H1 (cell line): ENCODE data around the gene VAMP2. TPM values are rescaled to one million over a fixed set of nuclear protein-coding genes. Genes with fewer than 3 reads are reported as not detected.

Source experiments
- CTCF ChIA-PET: fragments of 300-600 bp; sonication (Branson Sonifier 250); formaldehyde crosslinking; loops from one replicate; lab custom pipeline; 2021; ENCODE audit not compliant: partially characterized antibody; lab: Charles Lee
- POLR2A ChIA-PET: fragments of 300-600 bp; sonication (Branson Sonifier 250); formaldehyde crosslinking; loops from one replicate; lab custom pipeline; 2021; ENCODE audit warnings: inconsistent platforms; ENCODE audit not compliant: partially characterized antibody; lab: Charles Lee
- DNase-seq, 2 experiments: peaks; one replicate each; pipeline versions ENCODE4 v3.0.0 to v3.0.0-alpha.2; 2010 to 2022; ENCODE audit warnings: low spot score in 2 of 2, low read depth in 1 of 2, mixed read lengths in 1 of 2
- FAIRE-seq: peaks from 2 replicates; lab custom pipeline; 2011; peaks lifted over from hg19 to GRCh38; lab: Jason Lieb, UNC
- H2AFZ ChIP-seq: 2 replicates; pipeline ENCODE4 v1.8.1; 2012; ENCODE audit warnings: low read length, inconsistent platforms
- H2AK5ac ChIP-seq: 2 replicates; pipeline ENCODE4 v1.6.1; 2013; ENCODE audit warnings: low read depth, low read length
- H2BK120ac ChIP-seq: replicated peaks from 2 replicates; pipeline ENCODE3; 2013; ENCODE audit warnings: low read depth, low read length, inconsistent platforms
- H2BK12ac ChIP-seq: 2 replicates; pipeline ENCODE4 v1.6.1; 2013; ENCODE audit warnings: low read depth, low read length
- H2BK15ac ChIP-seq: 2 replicates; pipeline ENCODE4 v1.6.1; 2013; ENCODE audit warnings: low read length
- H2BK20ac ChIP-seq: 2 replicates; pipeline ENCODE4 v1.6.1; 2013; ENCODE audit warnings: low read length
- H2BK5ac ChIP-seq: 2 replicates; pipeline ENCODE4 v1.6.1; 2013; ENCODE audit warnings: low read depth, low read length
- H3K14ac ChIP-seq: 2 replicates; pipeline ENCODE4 v1.6.1; 2013; ENCODE audit warnings: inconsistent platforms; ENCODE audit not compliant: insufficient read length
- H3K18ac ChIP-seq: 2 replicates; pipeline ENCODE4 v1.6.1; 2013; ENCODE audit warnings: low read length; ENCODE audit errors: extremely low read depth
- H3K23ac ChIP-seq: 2 replicates; pipeline ENCODE4 v1.6.1; 2013; ENCODE audit warnings: inconsistent platforms; ENCODE audit not compliant: insufficient read length
- H3K23me2 ChIP-seq: 2 replicates; pipeline ENCODE4 v1.6.1; 2013; ENCODE audit warnings: low read depth, low read length
- H3K27ac ChIP-seq: 2 replicates; pipeline ENCODE4 v1.6.1; 2011; ENCODE audit warnings: low read depth, low read length, inconsistent platforms
- H3K27me3 ChIP-seq, 4 experiments: replicated peaks in 1 of 4; 1 replicate in 1 of 4; 2 replicates in 3 of 4; pipeline versions ENCODE4 v1.6.1 to v1.8.1; 2011 to 2013; ENCODE audit warnings: low read length in 3 of 4, mild to moderate bottlenecking in 3 of 4, inconsistent platforms in 2 of 4, mixed read lengths in 2 of 4, moderate library complexity in 1 of 4; ENCODE audit not compliant: control insufficient read depth in 3 of 4, insufficient read depth in 3 of 4; ENCODE audit errors: extremely low read depth in 1 of 4
- H3K36me3 ChIP-seq, 4 experiments: 2 replicates each; pipeline versions ENCODE4 v1.6.1 to v1.8.1; 2011 to 2013; ENCODE audit warnings: mild to moderate bottlenecking in 4 of 4, low read length in 3 of 4, moderate library complexity in 2 of 4, control low read depth in 1 of 4, inconsistent platforms in 1 of 4; ENCODE audit not compliant: insufficient read depth in 4 of 4, control insufficient read depth in 2 of 4
- H3K4ac ChIP-seq: replicated peaks from 2 replicates; pipeline ENCODE3; 2013; ENCODE audit warnings: low read length, low read depth, mixed read lengths, inconsistent platforms; ENCODE audit not compliant: insufficient read length
- H3K4me1 ChIP-seq, 4 experiments: replicated peaks in 1 of 4; 1 replicate in 1 of 4; 2 replicates in 3 of 4; pipeline versions ENCODE4 v1.6.1 to v1.8.1; 2011 to 2013; ENCODE audit warnings: low read length in 3 of 4, inconsistent platforms in 2 of 4, mixed read lengths in 1 of 4; ENCODE audit not compliant: insufficient read depth in 4 of 4, control insufficient read depth in 3 of 4
- H3K4me2 ChIP-seq, 2 experiments: 2 replicates each; pipeline versions ENCODE4 v1.6.1 to v1.8.1; 2011 to 2013; ENCODE audit warnings: low read depth in 2 of 2, low read length in 2 of 2, control low read depth in 1 of 2, inconsistent platforms in 1 of 2, mild to moderate bottlenecking in 1 of 2; ENCODE audit not compliant: insufficient read depth in 1 of 2
- H3K4me3 ChIP-seq, 4 experiments: fragments of 200-600, 300-600 bp in 1 of 4; sonication (generic), shearing (Covaris generic), sonication (Bioruptor Twin) in 1 of 4; 2 replicates each; pipeline versions ENCODE4 v1.5.1 to v1.8.1; 2011 to 2016; ENCODE audit warnings: low read length in 4 of 4, low read depth in 3 of 4, control low read depth in 2 of 4, inconsistent platforms in 2 of 4, mild to moderate bottlenecking in 2 of 4, mixed read lengths in 1 of 4, moderate library complexity in 1 of 4; ENCODE audit not compliant: insufficient read depth in 2 of 4; ENCODE audit errors: extremely low read depth in 1 of 4
- H3K56ac ChIP-seq: replicated peaks from 2 replicates; pipeline ENCODE3; 2013; ENCODE audit warnings: low read depth, mild to moderate bottlenecking, mixed read lengths, low read length, inconsistent platforms; ENCODE audit not compliant: insufficient read length
- H3K79me1 ChIP-seq: 2 replicates; pipeline ENCODE4 v1.6.1; 2013; ENCODE audit warnings: low read depth, low read length, control low read depth
- H3K79me2 ChIP-seq, 2 experiments: 2 replicates each; pipeline versions ENCODE4 v1.6.1 to v1.8.1; 2012 to 2013; ENCODE audit warnings: low read length in 2 of 2, mild to moderate bottlenecking in 2 of 2, inconsistent platforms in 1 of 2; ENCODE audit not compliant: insufficient read depth in 2 of 2, control insufficient read depth in 1 of 2
- H3K9ac ChIP-seq, 4 experiments: replicated peaks in 1 of 4; 1 replicate in 1 of 4; 2 replicates in 3 of 4; pipeline versions ENCODE4 v1.6.1 to v1.8.1; 2011 to 2013; ENCODE audit warnings: low read depth in 3 of 4, low read length in 3 of 4, control low read depth in 2 of 4, mild to moderate bottlenecking in 2 of 4, moderate library complexity in 2 of 4, inconsistent platforms in 1 of 4; ENCODE audit errors: extremely low read depth in 1 of 4
- H3K9me3 ChIP-seq, 2 experiments: 2 replicates each; pipeline versions ENCODE4 v1.6.1 to v1.8.1; 2012 to 2013; ENCODE audit warnings: mild to moderate bottlenecking in 2 of 2, moderate library complexity in 2 of 2, control low read depth in 1 of 2, inconsistent platforms in 1 of 2, low read depth in 1 of 2, low read length in 1 of 2, mixed read lengths in 1 of 2; ENCODE audit not compliant: insufficient read depth in 2 of 2
- H4K20me1 ChIP-seq, 2 experiments: replicated peaks in 1 of 2; 2 replicates each; pipeline versions ENCODE3 to v1.8.1; 2011 to 2013; ENCODE audit warnings: inconsistent platforms in 2 of 2, low read length in 2 of 2, mild to moderate bottlenecking in 1 of 2; ENCODE audit not compliant: insufficient read depth in 2 of 2, control insufficient read depth in 1 of 2
- H4K5ac ChIP-seq: 2 replicates; pipeline ENCODE4 v1.6.1; 2013; ENCODE audit warnings: low read length, low read depth, mixed read lengths, inconsistent platforms; ENCODE audit not compliant: insufficient read length
- H4K8ac ChIP-seq: 2 replicates; pipeline ENCODE4 v1.8.0; 2013; ENCODE audit warnings: mild to moderate bottlenecking, moderate library complexity, low read length, inconsistent platforms; ENCODE audit not compliant: insufficient read depth; ENCODE audit errors: extremely low read depth
- H4K91ac ChIP-seq: replicated peaks from 2 replicates; pipeline ENCODE3; 2013; ENCODE audit warnings: low read length, mixed read lengths, inconsistent platforms; ENCODE audit not compliant: insufficient read length
- CHD1 ChIP-seq: IDR thresholded peaks from 2 replicates; pipeline ENCODE4 v1.6.1; 2012; ENCODE audit warnings: low read depth, low read length, improper control_type of control experiment
- CTCF ChIP-seq, 3 experiments: IDR thresholded peaks; 1 replicate in 2 of 3; 2 replicates in 1 of 3; pipeline versions ENCODE4 v1.5.1 to v1.6.1; 2011; ENCODE audit warnings: low read length in 3 of 3, mild to moderate bottlenecking in 3 of 3, inconsistent platforms in 2 of 3, low read depth in 1 of 3, moderate library complexity in 1 of 3; ENCODE audit not compliant: insufficient read depth in 1 of 3; ENCODE audit errors: control extremely low read depth in 1 of 3
- EP300 ChIP-seq, 2 experiments: IDR thresholded peaks; 1 replicate in 1 of 2; 2 replicates in 1 of 2; pipeline ENCODE4 v1.6.1; 2011 to 2012; ENCODE audit warnings: low read depth in 2 of 2, low read length in 2 of 2, mild to moderate bottlenecking in 2 of 2, borderline replicate concordance in 1 of 2, inconsistent platforms in 1 of 2, moderate library complexity in 1 of 2
- GABPA ChIP-seq: IDR thresholded peaks from 2 replicates; pipeline ENCODE4 v1.6.1; 2011; ENCODE audit warnings: mild to moderate bottlenecking, low read length, moderate library complexity, borderline replicate concordance; ENCODE audit not compliant: insufficient read depth
- HDAC2 ChIP-seq, 2 experiments: fragments of 300-600 bp in 1 of 2; sonication (generic) in 1 of 2; IDR thresholded peaks; 2 replicates each; pipeline ENCODE4 v1.6.1; 2011 to 2012; ENCODE audit warnings: low read depth in 2 of 2, low read length in 2 of 2, mild to moderate bottlenecking in 2 of 2, moderate library complexity in 2 of 2, borderline replicate concordance in 1 of 2, inconsistent platforms in 1 of 2
- NANOG ChIP-seq: IDR thresholded peaks from 2 replicates; pipeline ENCODE4 v1.6.1; 2011; ENCODE audit warnings: low read length, low read depth, mild to moderate bottlenecking, inconsistent platforms; ENCODE audit not compliant: insufficient read depth, poor library complexity, severe bottlenecking
- RBBP5 ChIP-seq: IDR thresholded peaks from 2 replicates; pipeline ENCODE4 v1.7.1; 2012; ENCODE audit warnings: low read depth, mild to moderate bottlenecking, inconsistent platforms, low read length, moderate library complexity, borderline replicate concordance
- RXRA ChIP-seq: IDR thresholded peaks from 2 replicates; pipeline ENCODE4 v1.6.1; 2011; ENCODE audit warnings: low read depth, mild to moderate bottlenecking, low read length, moderate library complexity; ENCODE audit not compliant: insufficient read depth
- SUZ12 ChIP-seq: fragments of 200-600 bp; sonication (generic); IDR thresholded peaks from 2 replicates; pipeline ENCODE4 v1.6.1; 2012; ENCODE audit warnings: mild to moderate bottlenecking, inconsistent platforms, low read length, moderate library complexity, mixed read lengths
- WGBS, 2 experiments: shearing (Covaris generic) in 1 of 2; methylation state at CpG; one replicate each; pipeline versions ENCODE4 v1.1.6 to v1.1.7; 2013 to 2015; ENCODE audit warnings: low lambda C conversion rate in 2 of 2, mixed read lengths in 2 of 2, inconsistent platforms in 1 of 2, low coverage in 1 of 2, missing lambda C conversion rate in 1 of 2; ENCODE audit not compliant: insufficient replicate concordance in 2 of 2, insufficient coverage in 1 of 2, insufficient read length in 1 of 2; ENCODE audit errors: extremely low coverage in 1 of 2, missing lambda C conversion rate in 1 of 2; 5-methylcytosine and 5-hydroxymethylcytosine counted together
- polyA plus RNA-seq, 7 experiments: library from polyadenylated mRNA; depleted of rRNA in 3 of 7; stranded (reverse) in 5 of 7; unstranded in 2 of 7; fragments of >200 nt in 5 of 7; fragments of 200-250 nt in 2 of 7; gene quantifications; 1 replicate in 5 of 7; 2 replicates in 1 of 7; 4 replicates in 1 of 7; pipeline versions ENCODE4 v1.2.1 to v1.2.3, GENCODE V29; 2011 to 2013; ENCODE audit warnings: missing spikeins in 2 of 7, mixed read lengths in 2 of 7
- total RNA-seq: library from RNA; stranded (reverse); fragmentation: NEBNext Ultra II Directional; extraction: Animal tissue kit (Norgen Biotek cat#: 25700); gene quantifications from 2 replicates; pipeline ENCODE4 v1.2.1, GENCODE V29; 2021

VAMP2 gene
- total and polyA plus RNA-seq, 2 of the 8 experiments (the other 6 are each of a cell fraction or from before 2014, with no cell fraction given) = 19.3 to 20.5 TPM

GRCh38 chr17:8145811-8146210 lies 16.9 kb downstream of the VAMP2 start:
- 95% methylated on average over 11 of the region's 12 CpGs; no CpG with 5 or more reads in 1 of the 2 experiments for WGBS, 2 experiments
- DNase-seq = no peak
- peaks cover 5% of the 10 kb centered on the region; the same call in 1 of the 2 replicates for H3K79me1 ChIP-seq
- no peaks in the 10 kb centered on the region for H3K27me3 ChIP-seq
- H2BK20ac ChIP-seq = no peak overlapping the region
- ChIA-PET CTCF (interaction anchor here (14.1 kb wide), 1 partner anchor 12 kb away, joined by 133 read pairs; the partner anchor contains the start of gene VAMP2), POLR2A (interaction anchor here (0.6 to 5.1 kb wide), 5 partner anchors 10 to 77 kb away, joined by 3 to 21 read pairs (median 4); partner anchors contain the start of gene TMEM107)
- peaks cover 2 to 29% of the 10 kb centered on the region in 2 experiments for H4K20me1 ChIP-seq
- no peak overlapping the region for H3K56ac ChIP-seq
- peaks cover 0 to 3% (median under 1%) of the 10 kb centered on the region in 4 experiments; a peak in 2 of 7 replicates for H3K4me1 ChIP-seq
- no peak overlapping the region for H4K5ac ChIP-seq
- no peak overlapping the region for H2AFZ ChIP-seq
- H3K14ac ChIP-seq = no peak overlapping the region
- no peak overlapping the region; the same call in 1 of the 2 replicates for H4K8ac ChIP-seq
- FAIRE-seq = no peak
- H3K79me2 ChIP-seq = peaks cover 0 to 5% of the 10 kb centered on the region in 2 experiments; a peak in 1 of 4 replicates
- H3K9me3 ChIP-seq = no peaks in the 10 kb centered on the region
- H3K18ac ChIP-seq = no peak overlapping the region
- peaks cover 15 to 57% (median 42%) of the 10 kb centered on the region in 4 experiments for H3K36me3 ChIP-seq
- no peak overlapping the region for H3K9ac ChIP-seq
- no peak overlapping the region for H4K91ac ChIP-seq
- H2BK15ac ChIP-seq = no peak overlapping the region
- H3K23me2 ChIP-seq = no peaks in the 10 kb centered on the region
- no peak overlapping the region for H3K4ac ChIP-seq
- H2AK5ac ChIP-seq = no peak overlapping the region
- H3K23ac ChIP-seq = no peak overlapping the region
- no peak overlapping the region for H2BK12ac ChIP-seq
- no peak overlapping the region for H2BK5ac ChIP-seq
- no peak overlapping the region for H2BK120ac ChIP-seq
- no peak overlapping the region for H3K4me3 ChIP-seq
- no peak overlapping the region for H3K27ac ChIP-seq
- no peak overlapping the region for H3K4me2 ChIP-seq
- TF ChIP-seq EP300 (IDR thresholded peaks at IDR 0.05; ENCODE audit: borderline replicate concordance in 1 of 2, low read depth in 2 of 2, low read length in 2 of 2) (no peak), CTCF (IDR thresholded peaks at IDR 0.05; ENCODE audit: control extremely low read depth in 1 of 3, insufficient read depth in 1 of 3, low read depth in 1 of 3, low read length in 3 of 3) (no peak), RBBP5 (no peak), GABPA (no peak), HDAC2 (IDR thresholded peaks at IDR 0.05; ENCODE audit: borderline replicate concordance in 1 of 2, low read depth in 2 of 2, low read length in 2 of 2) (no peak), CHD1 (no peak), NANOG (no peak), RXRA (no peak), SUZ12 (no peak)
